HEK293T (cell line): ENCODE measurements around the gene SLC25A22.

Experiments used
- CTBP1 ChIP-seq: fragments of 450-650 bp; IDR thresholded peaks from 2 replicates; pipeline ENCODE4 v1.6.1; 2016; ENCODE audit warnings: borderline replicate concordance
- FOXA1 ChIP-seq: fragments of 450-650 bp; IDR thresholded peaks from 2 replicates; pipeline ENCODE4 v1.6.1; 2016; ENCODE audit warnings: mild to moderate bottlenecking
- PKNOX1 ChIP-seq: fragments of 450-650 bp; IDR thresholded peaks from 2 replicates; pipeline ENCODE4 v1.6.1; 2016
- SP1 ChIP-seq: fragments of 450-650 bp; IDR thresholded peaks from 2 replicates; pipeline ENCODE4 v1.6.1; 2017
- SUZ12 ChIP-seq: fragments of 450-650 bp; IDR thresholded peaks from 2 replicates; pipeline ENCODE4 v1.6.1; 2016; ENCODE audit warnings: mild to moderate bottlenecking
- TARDBP ChIP-seq: fragments of 450-650 bp; IDR thresholded peaks from 2 replicates; pipeline ENCODE4 v1.6.1; 2016

GRCh38 chr11:819129-819931 is 21.2 kb upstream of the SLC25A22 start:
- no peak for TF ChIP-seq PKNOX1
- no peak for TF ChIP-seq TARDBP
- TF ChIP-seq FOXA1, result no peak
- TF ChIP-seq SP1, result no peak
- TF ChIP-seq CTBP1, result no peak
- TF ChIP-seq SUZ12, result no peak
